HG03342 (cell line): ENCODE data around the gene ZNF560.
A peak's percentile ranks its signal among the peaks of the same experiment; 100 is the strongest.

ENCODE experiments used
- ATAC-seq: cut with Tn5 transposase; IDR thresholded peaks from one replicate; pipeline ENCODE4 v1.9.1; 2021; ENCODE audit warnings: mild to moderate bottlenecking, moderate library complexity; ENCODE audit not compliant: unreplicated experiment

The ZNF560 gene

GRCh38 chr19:9436358-9436757, 62.1 kb downstream of the ZNF560 start:
- no peak for ATAC-seq

GRCh38 chr19:9435279-9436268, 62.8 kb downstream of the ZNF560 start, which contains the start of gene ZNF266:
ZNF266 (minus strand) TSS chr19:9435573; CDS start chr19:9420089, 15,484 bp downstream.
- ATAC-seq, result peak; percentile 95

- no peak for ATAC-seq
Measured at GRCh38 chr19:9431475-9431874, 66.9 kb downstream of the ZNF560 start.

- ATAC-seq, result no peak
Measured at GRCh38 chr19:9430444-9430843, 68.0 kb downstream of the ZNF560 start.

- no peak for ATAC-seq
Measured at GRCh38 chr19:9427941-9428340, 70.5 kb downstream of the ZNF560 start.
